Vagina (tissue), 2 donors: ENCODE results near the gene PON1. TPM values are rescaled to one million over a fixed set of nuclear protein-coding genes. Genes with fewer than 3 reads are reported as not detected.

Source experiments
- DNase-seq, 2 donors: peaks; one replicate each; pipeline ENCODE4 v3.0.0-alpha.2; 2017; ENCODE audit errors: extremely low spot score in 2 of 2
- H3K27ac ChIP-seq: fragments of 200-600 bp; sonication (generic); one replicate; pipeline ENCODE4 v1.5.1; 2019
- H3K27me3 ChIP-seq: fragments of 200-600 bp; sonication (generic); one replicate; pipeline ENCODE4 v1.5.1; 2019
- H3K36me3 ChIP-seq, 2 donors: fragments of 200-600 bp; sonication (generic); one replicate each; pipeline ENCODE4 v1.5.1; 2017 to 2019
- H3K4me1 ChIP-seq: fragments of 200-600 bp; sonication (generic); one replicate; pipeline ENCODE4 v1.5.1; 2019
- H3K4me3 ChIP-seq, 2 donors: fragments of 200-600 bp; sonication (generic); 1 replicate in 1 of 2; 2 replicates in 1 of 2; pipeline ENCODE4 v1.5.1; 2016 to 2019
- H3K9me3 ChIP-seq: fragments of 200-600 bp; sonication (generic); one replicate; pipeline ENCODE4 v1.5.1; 2019
- POLR2A ChIP-seq, 2 donors: fragments of 450-650 bp; IDR thresholded peaks; one replicate each; pipeline ENCODE4 v1.6.1; 2017; ENCODE audit warnings: antibody characterized with exemption in 2 of 2, mild to moderate bottlenecking in 2 of 2, moderate library complexity in 2 of 2
- POLR2AphosphoS5 ChIP-seq, 2 donors: sonication (generic); formaldehyde crosslinking; IDR thresholded peaks; one replicate each; pipeline ENCODE4 v1.9.0; 2017; ENCODE audit warnings: antibody characterized with exemption in 2 of 2, mild to moderate bottlenecking in 2 of 2, low read depth in 1 of 2; ENCODE audit not compliant: insufficient read depth in 1 of 2
- intact Hi-C: fragments of 100-400 bp; cut with DNase I; formaldehyde crosslinking; loops from one replicate; pipeline ENCODE4 v1.15.1; 2023
- total RNA-seq: library from RNA; depleted of rRNA; stranded (reverse); fragments of >200 nt; gene quantifications from one replicate; pipeline ENCODE4 v1.2.3, GENCODE V29; 2016
- TF ChIP-seq, protein P1 (sequence below), 3 experiments: fragments of 450-650 bp in 2 of 3; fragments of 200-600 bp in 1 of 3; sonication (generic) in 1 of 3; IDR thresholded peaks; one replicate each; pipeline ENCODE4 v1.5.1; 2017 to 2019; ENCODE audit warnings: antibody characterized with exemption in 3 of 3, mild to moderate bottlenecking in 2 of 3, moderate library complexity in 2 of 3

Gene PON1
- not detected for total RNA-seq

- no peak within 1 kb of the TSS for H3K4me3 ChIP-seq
- TF ChIP-seq, protein P1, sequence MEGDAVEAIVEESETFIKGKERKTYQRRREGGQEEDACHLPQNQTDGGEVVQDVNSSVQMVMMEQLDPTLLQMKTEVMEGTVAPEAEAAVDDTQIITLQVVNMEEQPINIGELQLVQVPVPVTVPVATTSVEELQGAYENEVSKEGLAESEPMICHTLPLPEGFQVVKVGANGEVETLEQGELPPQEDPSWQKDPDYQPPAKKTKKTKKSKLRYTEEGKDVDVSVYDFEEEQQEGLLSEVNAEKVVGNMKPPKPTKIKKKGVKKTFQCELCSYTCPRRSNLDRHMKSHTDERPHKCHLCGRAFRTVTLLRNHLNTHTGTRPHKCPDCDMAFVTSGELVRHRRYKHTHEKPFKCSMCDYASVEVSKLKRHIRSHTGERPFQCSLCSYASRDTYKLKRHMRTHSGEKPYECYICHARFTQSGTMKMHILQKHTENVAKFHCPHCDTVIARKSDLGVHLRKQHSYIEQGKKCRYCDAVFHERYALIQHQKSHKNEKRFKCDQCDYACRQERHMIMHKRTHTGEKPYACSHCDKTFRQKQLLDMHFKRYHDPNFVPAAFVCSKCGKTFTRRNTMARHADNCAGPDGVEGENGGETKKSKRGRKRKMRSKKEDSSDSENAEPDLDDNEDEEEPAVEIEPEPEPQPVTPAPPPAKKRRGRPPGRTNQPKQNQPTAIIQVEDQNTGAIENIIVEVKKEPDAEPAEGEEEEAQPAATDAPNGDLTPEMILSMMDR (IDR thresholded peaks at IDR 0.05), result no peak
- TF ChIP-seq POLR2AphosphoS5 (IDR thresholded peaks at IDR 0.05; ENCODE audit: insufficient read depth in 1 of 2, low read depth in 1 of 2), result no peak
- no peak for TF ChIP-seq POLR2A (IDR thresholded peaks at IDR 0.05)
- H3K36me3 ChIP-seq, result no peaks in the 10 kb centered on the region
- no peak for DNase-seq
- H3K4me1 ChIP-seq, result no peaks in the 10 kb centered on the region
- H3K27me3 ChIP-seq, result no peaks in the 10 kb centered on the region
- no peak within 1 kb of the TSS for H3K27ac ChIP-seq
- no peaks in the 10 kb centered on the region for H3K9me3 ChIP-seq
- intact Hi-C loops, result no loop called here
These were observed at the start of gene PON1 for GRCh38 chr7:95324431-95324830. TSS of gene PON1 (minus strand) at chr7:95324532. CDS start at chr7:95324475, 57 bp downstream.

- intact Hi-C loops, result no loop called here
- H3K9me3 ChIP-seq, result no peaks in the 10 kb centered on the region
- no peak overlapping the region for H3K27ac ChIP-seq
- TF ChIP-seq POLR2A (IDR thresholded peaks at IDR 0.05) (no peak), POLR2AphosphoS5 (IDR thresholded peaks at IDR 0.05; ENCODE audit: insufficient read depth in 1 of 2, low read depth in 1 of 2) (no peak)
- TF ChIP-seq, protein P1 (IDR thresholded peaks at IDR 0.05), result no peak
- no peaks in the 10 kb centered on the region for H3K4me1 ChIP-seq
- no peaks in the 10 kb centered on the region for H3K36me3 ChIP-seq
- DNase-seq, result no peak
- H3K27me3 ChIP-seq, result no peaks in the 10 kb centered on the region
- no peak overlapping the region for H3K4me3 ChIP-seq
These were observed 49.0 kb upstream of the PON1 start for GRCh38 chr7:95373323-95373722.

- Histone ChIP-seq H3K9me3 (no peaks in the 10 kb centered on the region), H3K4me3 (no peak overlapping the region), H3K27ac (no peak overlapping the region), H3K36me3 (no peaks in the 10 kb centered on the region), H3K4me1 (no peaks in the 10 kb centered on the region), H3K27me3 (no peaks in the 10 kb centered on the region)
- TF ChIP-seq, protein P1 (IDR thresholded peaks at IDR 0.05), result no peak
- TF ChIP-seq POLR2AphosphoS5 (IDR thresholded peaks at IDR 0.05; ENCODE audit: insufficient read depth in 1 of 2, low read depth in 1 of 2) (no peak), POLR2A (IDR thresholded peaks at IDR 0.05) (no peak)
- no peak for DNase-seq
- intact Hi-C loops, result no loop called here
These were observed 43.9 kb upstream of the PON1 start for GRCh38 chr7:95368235-95368634.

GRCh38 chr7:95367606-95368005 is 43.3 kb upstream of the PON1 start:
- no peak overlapping the region for H3K4me3 ChIP-seq

GRCh38 chr7:95365151-95365550 is 40.8 kb upstream of the PON1 start:
- intact Hi-C loops, result no loop called here
- Histone ChIP-seq H3K27ac (no peak overlapping the region), H3K36me3 (no peaks in the 10 kb centered on the region), H3K27me3 (no peaks in the 10 kb centered on the region), H3K9me3 (no peaks in the 10 kb centered on the region), H3K4me3 (no peak overlapping the region), H3K4me1 (no peaks in the 10 kb centered on the region)
- TF ChIP-seq POLR2AphosphoS5 (IDR thresholded peaks at IDR 0.05; ENCODE audit: insufficient read depth in 1 of 2, low read depth in 1 of 2) (no peak), POLR2A (IDR thresholded peaks at IDR 0.05) (no peak)
- TF ChIP-seq, protein P1 (IDR thresholded peaks at IDR 0.05), result no peak
- no peak for DNase-seq

More at GRCh38 chr7:95367606-95368005, 43.3 kb upstream of the PON1 start:
- H3K4me1 ChIP-seq, result no peaks in the 10 kb centered on the region
- intact Hi-C loops, result no loop called here
- no peaks in the 10 kb centered on the region for H3K9me3 ChIP-seq
- H3K36me3 ChIP-seq, result no peaks in the 10 kb centered on the region
- H3K27ac ChIP-seq, result no peak overlapping the region
- TF ChIP-seq POLR2AphosphoS5 (IDR thresholded peaks at IDR 0.05; ENCODE audit: insufficient read depth in 1 of 2, low read depth in 1 of 2) (no peak), POLR2A (IDR thresholded peaks at IDR 0.05) (no peak)
- TF ChIP-seq, protein P1 (IDR thresholded peaks at IDR 0.05), result no peak
- no peak for DNase-seq
- H3K27me3 ChIP-seq, result no peaks in the 10 kb centered on the region
